Neural cell (in vitro differentiated cells): ENCODE data around the gene EPPIN. TPM values are rescaled to one million over a fixed set of nuclear protein-coding genes. Genes with fewer than 3 reads are reported as not detected.

Experiments used
- H2AFZ ChIP-seq: fragments of 200-600, 300-800 bp; sonication (generic), shearing (Covaris generic); 2 replicates; pipeline ENCODE4 v1.6.0; 2014; ENCODE audit warnings: low read depth, mild to moderate bottlenecking, antibody characterized with exemption, low read length, moderate library complexity
- H3F3A ChIP-seq: fragments of 200-600 bp; shearing (Covaris generic); 2 replicates; pipeline ENCODE4 v1.6.1; 2016; ENCODE audit warnings: mild to moderate bottlenecking, moderate library complexity, mixed read lengths, antibody characterized with exemption, low read length; ENCODE audit not compliant: insufficient read depth, poor library complexity, severe bottlenecking
- H3K27ac ChIP-seq: fragments of 200-600, 300-800 bp; sonication (generic), shearing (Covaris generic); 2 replicates; pipeline ENCODE4 v1.5.1; 2014; ENCODE audit warnings: mild to moderate bottlenecking, low read length, moderate library complexity
- H3K27me3 ChIP-seq: fragments of 300-800, 200-600 bp; sonication (generic), shearing (Covaris generic); 2 replicates; pipeline ENCODE4 v1.6.0; 2014; ENCODE audit warnings: mild to moderate bottlenecking, low read depth, low read length, moderate library complexity; ENCODE audit not compliant: insufficient read depth
- H3K36me3 ChIP-seq: fragments of 300-800, 200-600 bp; sonication (generic), shearing (Covaris generic); 2 replicates; pipeline ENCODE4 v1.5.1; 2014; ENCODE audit warnings: mild to moderate bottlenecking, antibody characterized with exemption, low read length, moderate library complexity; ENCODE audit not compliant: insufficient read depth
- H3K4me2 ChIP-seq: fragments of 300-800, 200-600 bp; sonication (generic), shearing (Covaris generic); 2 replicates; pipeline ENCODE4 v1.6.0; 2014; ENCODE audit warnings: mild to moderate bottlenecking, low read length
- H3K4me3 ChIP-seq: fragments of 300-800, 200-600 bp; sonication (generic), shearing (Covaris generic); 2 replicates; pipeline ENCODE4 v1.5.1; 2014; ENCODE audit warnings: mild to moderate bottlenecking, low read length, moderate library complexity
- H3K79me2 ChIP-seq: fragments of 200-600 bp; shearing (Covaris generic); replicated peaks from 2 replicates; pipeline ENCODE4 v1.6.0; 2014; ENCODE audit warnings: mild to moderate bottlenecking, low read length, moderate library complexity; ENCODE audit not compliant: insufficient read depth
- H3K9ac ChIP-seq: fragments of 300-800, 200-600 bp; sonication (generic), shearing (Covaris generic); 2 replicates; pipeline ENCODE4 v1.6.1; 2016; ENCODE audit warnings: mild to moderate bottlenecking, low read length, mixed read lengths
- H3K9me2 ChIP-seq: fragments of 200-600 bp; shearing (Covaris generic); 2 replicates; pipeline ENCODE4 v1.6.1; 2016; ENCODE audit warnings: mild to moderate bottlenecking, low read length, mixed read lengths; ENCODE audit not compliant: insufficient read depth
- H3K9me3 ChIP-seq: fragments of 200-600, 300-800 bp; sonication (generic), shearing (Covaris generic); 2 replicates; pipeline ENCODE4 v1.6.1; 2016; ENCODE audit warnings: mild to moderate bottlenecking, mixed run types, low read length, moderate library complexity, mixed read lengths
- H4K20me1 ChIP-seq: fragments of 200-600 bp; shearing (Covaris generic); 2 replicates; pipeline ENCODE4 v1.6.1; 2016; ENCODE audit warnings: mild to moderate bottlenecking, mixed run types; ENCODE audit not compliant: insufficient read depth
- EP300 ChIP-seq: fragments of 450-650 bp; conservative IDR thresholded peaks from 2 replicates; pipeline ENCODE4 v1.6.1; 2014; ENCODE audit warnings: antibody characterized with exemption, mild to moderate bottlenecking, moderate library complexity; ENCODE audit not compliant: poor library complexity, severe bottlenecking
- EZH2 ChIP-seq: fragments of 200-600, 300-800 bp; shearing (Covaris generic), sonication (generic); IDR thresholded peaks from 2 replicates; pipeline ENCODE4 v1.6.1; 2014; ENCODE audit warnings: antibody characterized with exemption, low read length, borderline replicate concordance, mild to moderate bottlenecking; ENCODE audit not compliant: insufficient read depth, poor library complexity, severe bottlenecking
- MXI1 ChIP-seq: fragments of 450-650 bp; conservative IDR thresholded peaks from 2 replicates; pipeline ENCODE4 v1.6.1; 2014; ENCODE audit warnings: antibody characterized with exemption, mild to moderate bottlenecking; ENCODE audit not compliant: poor library complexity, severe bottlenecking
- POLR2AphosphoS5 ChIP-seq: IDR thresholded peaks from 2 replicates; pipeline ENCODE4 v1.6.1; 2012
- RAD21 ChIP-seq: fragments of 450-650 bp; conservative IDR thresholded peaks from 2 replicates; pipeline ENCODE4 v1.6.1; 2014; ENCODE audit warnings: antibody characterized with exemption, mild to moderate bottlenecking, moderate library complexity
- REST ChIP-seq: IDR thresholded peaks from 2 replicates; pipeline ENCODE4 v1.6.1; 2012; ENCODE audit warnings: borderline replicate concordance
- SMC3 ChIP-seq: fragments of 450-650 bp; conservative IDR thresholded peaks from 2 replicates; pipeline ENCODE4 v1.6.1; 2014; ENCODE audit warnings: antibody characterized with exemption, mild to moderate bottlenecking, moderate library complexity; ENCODE audit not compliant: poor library complexity
- TAF1 ChIP-seq: IDR thresholded peaks from 2 replicates; pipeline ENCODE4 v1.6.1; 2012; ENCODE audit warnings: low read depth
- polyA plus RNA-seq: library from polyadenylated mRNA; depleted of rRNA; stranded (reverse); fragments of >200 nt; gene quantifications from 2 replicates; pipeline ENCODE4 v1.2.3, GENCODE V29; 2014

The EPPIN gene
- polyA plus RNA-seq, 1 donor from 2014 or later, result not detected

GRCh38 chr20:45545351-45545750 is 1.9 kb downstream of the EPPIN start:
- no peak overlapping the region for H3K4me2 ChIP-seq
- H3K9ac ChIP-seq, result no peak overlapping the region
- no peaks in the 10 kb centered on the region for H3K9me2 ChIP-seq
- no peaks in the 10 kb centered on the region for H3K36me3 ChIP-seq
- no peak overlapping the region for H3K27ac ChIP-seq
- no peak overlapping the region for H3K4me3 ChIP-seq
- H3K27me3 ChIP-seq, result no peaks in the 10 kb centered on the region
- no peaks in the 10 kb centered on the region for H3K79me2 ChIP-seq
- TF ChIP-seq TAF1 (no peak), SMC3 (no peak), REST (no peak), POLR2AphosphoS5 (no peak), EZH2 (no peak)
- no peak overlapping the region for H2AFZ ChIP-seq
- no peaks in the 10 kb centered on the region for H3F3A ChIP-seq
- no peaks in the 10 kb centered on the region for H4K20me1 ChIP-seq
- no peaks in the 10 kb centered on the region for H3K9me3 ChIP-seq

GRCh38 chr20:45539382-45539781 is 7.8 kb downstream of the EPPIN start, which contains the start of gene WFDC6:
Gene WFDC6, minus strand, starts transcription at chr20:45539482. Its CDS starts 75 bp downstream, at chr20:45539407.
- H3K9me2 ChIP-seq, result no peaks in the 10 kb centered on the region
- H3F3A ChIP-seq, result no peaks in the 10 kb centered on the region
- no peaks in the 10 kb centered on the region for H3K27me3 ChIP-seq
- no peaks in the 10 kb centered on the region for H3K36me3 ChIP-seq
- H3K4me2 ChIP-seq, result no peak within 1 kb of the TSS
- no peaks in the 10 kb centered on the region for H3K79me2 ChIP-seq
- H3K9me3 ChIP-seq, result no peaks in the 10 kb centered on the region
- no peak within 1 kb of the TSS for H2AFZ ChIP-seq
- H3K4me3 ChIP-seq, result no peak within 1 kb of the TSS
- no peak within 1 kb of the TSS for H3K27ac ChIP-seq
- no peak for TF ChIP-seq EP300
- no peak for TF ChIP-seq RAD21
- TF ChIP-seq POLR2AphosphoS5, result no peak
- no peak for TF ChIP-seq MXI1
- no peak for TF ChIP-seq REST
- H3K9ac ChIP-seq, result no peak within 1 kb of the TSS
- no peaks in the 10 kb centered on the region for H4K20me1 ChIP-seq
